Effector memory CD8-positive, alpha-beta T cell (primary cell): ENCODE data around the gene NAA25.
"Not testable (repeated sequence)": the region's sequence is repeated elsewhere in the genome, so short reads cannot be mapped to it uniquely, and the experiment has no call there.

Experiments
- ATAC-seq: fragments of 150-1000 bp; cut with Tn5 transposase; replicated peaks from 2 replicates; pipeline ENCODE4 v1.10.0; 2021; ENCODE audit warnings: mild to moderate bottlenecking, moderate library complexity
- DNase-seq, 3 experiments: peaks; one replicate each; pipeline ENCODE4 v3.0.0; 2021
- H3K27ac Mint-ChIP-seq, 2 donors: one replicate each; pipeline ENCODE4 v1.8.0; 2022; ENCODE audit warnings: mild to moderate bottlenecking in 2 of 2, mixed read lengths in 2 of 2, moderate library complexity in 2 of 2
- H3K27me3 Mint-ChIP-seq, 2 donors: one replicate each; pipeline ENCODE4 v1.8.0; 2022; ENCODE audit warnings: mixed read lengths in 2 of 2
- H3K36me3 Mint-ChIP-seq: one replicate; pipeline ENCODE4 v1.8.0; 2022; ENCODE audit warnings: mild to moderate bottlenecking, moderate library complexity, mixed read lengths; ENCODE audit not compliant: insufficient read depth
- H3K4me1 Mint-ChIP-seq, 2 donors: one replicate each; pipeline ENCODE4 v1.8.0; 2022; ENCODE audit warnings: low read depth in 2 of 2, mixed read lengths in 2 of 2
- H3K4me3 Mint-ChIP-seq, 2 donors: one replicate each; pipeline ENCODE4 v1.8.0; 2022; ENCODE audit warnings: mild to moderate bottlenecking in 2 of 2, mixed read lengths in 2 of 2, moderate library complexity in 2 of 2
- H3K9me3 Mint-ChIP-seq, 2 donors: one replicate each; pipeline ENCODE4 v1.8.0; 2022; ENCODE audit warnings: mixed read lengths in 2 of 2

The NAA25 gene

DNA sequence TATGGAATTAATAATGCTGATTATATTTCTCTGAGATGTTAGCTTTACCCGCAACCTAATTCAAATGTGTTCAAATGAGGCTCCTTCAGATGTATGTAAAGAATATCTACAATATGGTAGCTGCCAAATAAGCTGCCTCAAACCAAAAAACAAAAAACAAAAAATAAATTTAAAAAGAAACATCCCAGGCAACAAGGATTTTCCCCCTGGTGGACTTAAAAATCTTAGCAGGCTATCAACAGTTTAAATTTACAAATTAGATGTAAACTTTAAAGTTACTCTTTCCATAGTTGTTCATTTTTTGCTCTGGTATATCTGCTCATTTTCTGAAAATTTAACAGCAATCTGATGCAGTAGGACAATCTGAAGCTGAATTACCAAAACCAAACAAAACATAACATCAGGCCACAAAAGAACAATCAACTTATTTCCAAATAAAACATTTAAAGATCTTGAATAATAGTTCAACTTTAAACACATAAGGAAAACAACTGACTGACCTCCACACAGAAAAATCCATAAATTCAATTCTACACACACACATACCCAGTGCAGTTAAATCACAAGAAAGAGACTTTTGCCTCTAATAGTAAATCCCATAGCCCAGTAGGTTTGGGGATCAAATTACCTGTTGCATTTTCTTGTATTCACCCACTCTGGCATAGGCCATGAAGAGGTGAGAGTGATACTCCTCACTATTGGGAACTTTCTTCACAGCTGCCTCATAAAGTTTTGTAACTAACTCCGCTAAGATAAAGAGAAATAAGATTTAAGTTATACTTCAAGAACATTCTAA, 21.3 kb downstream of the NAA25 start:
- Mint-ChIP-seq H3K27me3 (no peaks in the 10 kb centered on the region), H3K36me3 (peaks cover 61% of the 10 kb centered on the region), H3K4me3 (no peak overlapping the region), H3K9me3 (no peaks in the 10 kb centered on the region), H3K4me1 (peaks cover 5% of the 10 kb centered on the region in 2 donors), H3K27ac (peak overlapping the region in 1 of 2 donors; percentile 0)
- no peak for DNase-seq
- no peak for ATAC-seq

DNA sequence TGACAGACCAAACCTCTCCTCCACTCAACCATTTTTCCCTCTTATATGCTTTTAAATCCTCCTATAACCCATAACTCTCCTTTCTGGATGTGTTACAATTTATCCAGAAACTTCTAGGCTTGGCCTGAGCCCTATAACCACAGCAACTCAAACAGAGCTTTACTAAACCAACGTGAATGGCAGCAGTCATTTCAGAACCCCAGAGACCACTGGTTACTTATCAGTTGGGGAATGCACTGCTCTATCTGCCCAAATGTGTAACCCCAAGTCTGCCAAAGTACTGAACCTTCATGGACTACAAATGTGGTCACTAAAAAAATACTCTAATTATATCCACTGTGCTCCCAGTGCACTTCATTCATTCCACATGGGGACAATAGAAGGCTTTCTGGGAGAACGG, 42.0 kb downstream of the NAA25 start:
- Mint-ChIP-seq H3K4me1 (no peaks in the 10 kb centered on the region), H3K4me3 (no peak overlapping the region), H3K36me3 (peaks cover 72% of the 10 kb centered on the region), H3K27ac (peak overlapping the region in 1 of 2 donors; percentile 12), H3K9me3 (no peaks in the 10 kb centered on the region), H3K27me3 (no peaks in the 10 kb centered on the region)
- ATAC-seq: no peak
- no peak for DNase-seq

DNA sequence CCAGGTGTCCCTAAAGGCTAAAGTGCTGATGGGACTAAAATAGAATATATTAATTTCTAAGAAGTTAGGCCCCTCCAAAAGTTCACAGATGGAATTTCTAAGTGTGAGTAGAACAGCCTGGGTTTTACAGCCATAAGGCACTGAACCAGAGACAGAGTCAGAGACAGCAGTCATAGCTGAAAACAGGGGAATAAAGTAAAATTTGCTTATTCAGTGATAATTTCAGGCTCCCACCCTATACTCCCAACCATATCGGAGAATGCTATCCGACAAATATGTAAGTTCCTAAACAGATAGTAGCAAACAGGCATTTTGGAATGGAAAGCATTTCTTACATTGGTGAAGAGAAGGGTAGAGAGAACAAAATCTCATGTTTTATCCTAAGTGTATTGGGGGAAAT, 45.3 kb downstream of the NAA25 start:
- DNase-seq (no peak), ATAC-seq (no peak)
- Mint-ChIP-seq H3K9me3 (no peaks in the 10 kb centered on the region), H3K4me1 (no peaks in the 10 kb centered on the region), H3K4me3 (no peak overlapping the region), H3K36me3 (peaks cover 76% of the 10 kb centered on the region), H3K27ac (peak overlapping the region in 1 of 2 donors; percentile 44), H3K27me3 (no peaks in the 10 kb centered on the region)

DNA sequence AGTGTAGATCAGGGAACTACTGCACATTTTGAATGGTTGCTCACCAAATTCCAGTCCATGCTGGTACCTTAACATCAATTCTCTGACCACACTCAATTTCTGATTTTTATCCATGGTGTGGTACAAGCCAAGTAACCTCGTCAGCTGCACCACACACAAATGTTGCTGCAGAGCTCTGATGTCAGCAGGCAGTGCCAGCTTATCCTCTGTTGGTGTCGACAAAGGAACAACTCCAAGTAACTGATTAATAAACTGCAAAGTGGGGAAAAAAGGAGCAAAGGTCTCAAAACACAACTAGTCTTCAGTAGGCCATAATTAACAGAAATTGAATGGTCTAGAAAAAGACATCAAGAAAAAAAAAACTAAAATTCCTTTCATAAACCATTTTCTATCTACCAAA, 47.4 kb downstream of the NAA25 start:
- DNase-seq (no peak), ATAC-seq (no peak)
- Mint-ChIP-seq H3K9me3 (no peaks in the 10 kb centered on the region), H3K36me3 (peaks cover 70% of the 10 kb centered on the region), H3K27ac (no peak overlapping the region), H3K4me1 (no peaks in the 10 kb centered on the region), H3K4me3 (no peak overlapping the region), H3K27me3 (no peaks in the 10 kb centered on the region)

DNA sequence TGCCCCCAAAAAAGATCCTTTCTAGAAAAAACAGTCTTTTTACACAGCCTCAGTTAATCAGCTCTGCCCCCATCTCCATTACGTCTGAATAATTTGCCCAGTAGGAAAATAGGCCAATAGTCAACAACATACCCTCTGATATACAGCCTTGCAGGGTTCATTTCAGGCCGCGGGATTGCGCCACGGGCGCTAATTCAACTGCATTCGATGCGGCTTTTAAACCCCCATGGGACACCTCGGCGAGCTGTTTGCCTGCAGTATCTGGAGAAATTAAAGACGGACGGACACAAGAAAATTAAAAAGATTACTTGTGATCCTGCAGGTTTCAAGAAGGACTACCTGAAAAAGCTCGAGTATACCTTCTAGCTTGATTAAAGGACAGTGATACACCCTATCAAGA, 59.2 kb downstream of the NAA25 start:
- ATAC-seq (no peak), DNase-seq (no peak)
- Mint-ChIP-seq H3K4me1 (peaks cover 0 to 2% of the 10 kb centered on the region in 2 donors), H3K4me3 (no peak overlapping the region), H3K27me3 (no peaks in the 10 kb centered on the region), H3K36me3 (peaks cover 83% of the 10 kb centered on the region), H3K27ac (no peak overlapping the region), H3K9me3 (no peaks in the 10 kb centered on the region)

DNA sequence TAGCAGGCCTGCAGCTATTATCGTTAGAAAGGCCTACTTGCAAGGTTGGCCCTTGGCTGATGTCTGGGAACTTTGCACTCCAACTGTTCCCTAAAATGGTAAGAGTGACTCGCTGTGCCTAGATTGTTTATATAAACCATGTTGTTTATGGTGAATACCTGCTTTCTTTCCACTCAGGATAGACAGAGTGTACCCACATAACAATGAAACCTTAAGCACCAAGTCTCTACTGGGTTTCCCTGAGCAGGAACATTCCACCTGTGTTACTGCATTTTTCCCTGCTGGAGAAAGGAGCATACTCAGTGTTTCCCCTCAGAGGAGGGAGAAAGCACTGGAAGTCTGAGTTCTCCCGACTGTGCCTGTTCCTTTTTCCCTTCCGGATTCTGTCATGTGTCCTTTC, 62.6 kb downstream of the NAA25 start:
- no peak for ATAC-seq
- H3K4me3 Mint-ChIP-seq: no peak overlapping the region
- no peak overlapping the region for H3K27ac Mint-ChIP-seq
- no peak for DNase-seq
- no peaks in the 10 kb centered on the region for H3K27me3 Mint-ChIP-seq
- H3K9me3 Mint-ChIP-seq: no peaks in the 10 kb centered on the region
- H3K4me1 Mint-ChIP-seq: peaks cover 0 to 2% of the 10 kb centered on the region in 2 donors
- peaks cover 84% of the 10 kb centered on the region for H3K36me3 Mint-ChIP-seq

DNA sequence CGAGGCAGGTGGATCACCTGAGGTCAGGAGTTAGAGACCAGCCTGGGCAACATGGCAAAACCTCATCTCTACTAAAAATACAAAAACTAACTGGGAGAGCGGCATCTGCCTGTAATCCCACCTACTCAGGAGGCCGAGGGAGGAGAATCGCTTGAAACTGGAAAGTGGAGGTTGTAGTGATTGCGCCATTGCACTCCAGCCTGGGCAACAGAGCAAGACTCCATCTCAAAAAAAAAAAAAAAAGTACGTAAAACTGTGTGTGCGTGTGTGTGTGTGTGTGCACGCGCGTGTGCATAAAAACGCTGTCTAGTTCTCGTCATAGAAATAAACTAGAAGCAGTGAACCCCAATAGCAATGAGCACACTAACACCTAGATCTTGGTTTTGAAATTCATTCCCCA, 72.0 kb downstream of the NAA25 start:
- H3K9me3 Mint-ChIP-seq, DNase-seq, H3K4me3 Mint-ChIP-seq, ATAC-seq, H3K27me3 Mint-ChIP-seq, H3K4me1 Mint-ChIP-seq: not testable (repeated sequence)
- Mint-ChIP-seq H3K27ac (peak overlapping the region in 1 of 2 donors; percentile 75), H3K36me3 (peaks cover 79% of the 10 kb centered on the region)

DNA sequence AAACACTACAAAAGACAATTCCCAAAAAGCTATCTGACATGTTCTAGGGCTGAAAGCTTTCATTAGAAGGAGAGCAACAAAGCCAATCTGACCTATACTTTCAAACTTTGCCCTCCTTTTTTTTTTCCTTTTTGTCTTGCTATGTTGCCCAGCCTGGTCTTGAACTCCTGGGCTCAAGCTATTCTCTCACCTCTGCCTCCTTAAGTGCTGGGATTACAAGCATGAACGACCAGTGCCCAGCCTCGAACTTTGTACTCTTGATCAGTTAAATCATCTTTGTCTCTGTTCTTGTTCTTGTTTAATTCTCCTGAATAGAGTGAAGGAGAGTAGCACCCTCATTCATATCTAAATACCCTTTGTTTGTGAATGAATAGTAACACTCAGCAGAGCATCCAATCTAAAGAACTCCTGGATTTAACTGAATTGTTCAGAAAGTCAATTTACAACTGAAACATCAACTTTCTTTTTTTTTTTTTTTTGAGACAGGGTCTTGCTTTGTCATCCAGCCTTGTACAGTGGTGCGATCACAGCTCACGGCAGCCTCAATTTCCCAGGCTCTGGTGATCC, 73.3 kb downstream of the NAA25 start:
- H3K27me3 Mint-ChIP-seq: no peaks in the 10 kb centered on the region
- ATAC-seq: no peak
- no peak for DNase-seq
- H3K27ac Mint-ChIP-seq: no peak overlapping the region
- H3K4me1 Mint-ChIP-seq: no peaks in the 10 kb centered on the region
- no peak overlapping the region for H3K4me3 Mint-ChIP-seq
- no peaks in the 10 kb centered on the region for H3K9me3 Mint-ChIP-seq
- H3K36me3 Mint-ChIP-seq: peaks cover 72% of the 10 kb centered on the region

DNA sequence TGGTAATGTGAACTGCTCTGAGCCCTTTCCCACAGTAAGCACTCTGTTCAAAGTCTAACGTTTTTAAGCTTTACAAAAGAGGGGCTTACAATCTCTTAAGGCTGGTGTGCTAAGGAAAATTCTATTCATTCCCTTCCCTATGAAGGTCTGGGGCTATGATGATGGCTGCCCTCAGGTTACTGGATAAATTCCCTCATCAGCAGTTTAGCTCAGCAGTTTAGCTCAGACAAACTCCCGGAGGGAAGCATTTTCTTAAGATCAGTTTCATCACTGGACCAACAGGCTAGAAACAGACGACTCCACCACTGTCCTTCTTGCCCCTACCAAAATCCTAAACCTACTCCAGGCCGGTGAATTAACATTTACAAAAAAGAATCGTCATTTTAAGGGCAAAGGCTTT, 76.3 kb downstream of the NAA25 start:
- H3K27ac Mint-ChIP-seq: peak overlapping the region in 1 of 2 donors; percentile 24
- no peaks in the 10 kb centered on the region for H3K9me3 Mint-ChIP-seq
- peaks cover 0 to 3% of the 10 kb centered on the region in 2 donors for H3K4me1 Mint-ChIP-seq
- DNase-seq (no peak), ATAC-seq (no peak)
- H3K27me3 Mint-ChIP-seq: no peaks in the 10 kb centered on the region
- H3K36me3 Mint-ChIP-seq: peaks cover 52% of the 10 kb centered on the region
- no peak overlapping the region for H3K4me3 Mint-ChIP-seq

DNA sequence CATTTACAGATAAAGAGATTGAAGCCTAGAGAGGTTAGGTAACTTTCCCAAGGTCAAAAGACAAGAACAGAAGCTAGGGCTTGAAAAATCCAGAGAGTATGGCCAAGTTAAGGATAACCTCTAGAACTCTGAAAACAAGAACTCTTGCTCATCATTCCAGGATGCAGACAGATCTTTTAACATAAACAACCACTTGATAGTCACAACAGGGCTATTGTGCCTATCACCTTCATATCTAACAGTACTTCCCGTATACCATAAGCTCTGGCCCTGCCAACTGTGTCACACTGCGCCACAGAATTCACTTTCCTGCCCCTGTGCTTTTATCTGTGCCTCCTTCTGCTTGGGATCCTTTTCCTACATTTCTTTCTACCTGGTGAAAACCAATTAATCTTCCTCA, 77.1 kb downstream of the NAA25 start:
- no peak overlapping the region for H3K4me3 Mint-ChIP-seq
- H3K36me3 Mint-ChIP-seq: peaks cover 46% of the 10 kb centered on the region
- H3K27me3 Mint-ChIP-seq: no peaks in the 10 kb centered on the region
- ATAC-seq: no peak
- peaks cover 0 to 7% of the 10 kb centered on the region in 2 donors for H3K4me1 Mint-ChIP-seq
- H3K27ac Mint-ChIP-seq: peak overlapping the region; percentile 24 to 64
- no peaks in the 10 kb centered on the region for H3K9me3 Mint-ChIP-seq
- DNase-seq: no peak

DNA sequence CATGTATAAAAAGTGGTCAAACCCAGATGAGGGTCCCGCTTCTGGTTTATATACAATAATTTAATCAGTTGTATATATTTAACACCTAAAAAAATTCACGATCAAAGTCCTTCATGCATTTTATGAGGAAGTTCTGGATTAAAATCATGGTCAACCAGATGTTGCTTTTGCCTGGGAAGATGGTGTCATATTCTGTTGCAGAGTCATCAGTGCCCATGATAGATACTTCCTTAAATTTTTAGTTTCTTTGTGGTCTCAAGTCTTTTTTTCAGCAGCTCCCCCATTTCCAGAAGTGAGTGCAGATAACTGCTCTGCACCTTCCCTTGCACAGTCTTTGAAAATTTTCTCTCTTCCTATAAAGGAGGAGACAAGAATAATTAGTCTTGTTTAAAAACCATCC, 79.3 kb downstream of the NAA25 start:
- Mint-ChIP-seq H3K27ac (peak overlapping the region in 1 of 2 donors; percentile 16), H3K9me3 (no peaks in the 10 kb centered on the region), H3K4me3 (no peak overlapping the region), H3K4me1 (peaks cover 4 to 14% of the 10 kb centered on the region in 2 donors), H3K36me3 (peaks cover 31% of the 10 kb centered on the region), H3K27me3 (no peaks in the 10 kb centered on the region)
- ATAC-seq: no peak
- no peak for DNase-seq

DNA sequence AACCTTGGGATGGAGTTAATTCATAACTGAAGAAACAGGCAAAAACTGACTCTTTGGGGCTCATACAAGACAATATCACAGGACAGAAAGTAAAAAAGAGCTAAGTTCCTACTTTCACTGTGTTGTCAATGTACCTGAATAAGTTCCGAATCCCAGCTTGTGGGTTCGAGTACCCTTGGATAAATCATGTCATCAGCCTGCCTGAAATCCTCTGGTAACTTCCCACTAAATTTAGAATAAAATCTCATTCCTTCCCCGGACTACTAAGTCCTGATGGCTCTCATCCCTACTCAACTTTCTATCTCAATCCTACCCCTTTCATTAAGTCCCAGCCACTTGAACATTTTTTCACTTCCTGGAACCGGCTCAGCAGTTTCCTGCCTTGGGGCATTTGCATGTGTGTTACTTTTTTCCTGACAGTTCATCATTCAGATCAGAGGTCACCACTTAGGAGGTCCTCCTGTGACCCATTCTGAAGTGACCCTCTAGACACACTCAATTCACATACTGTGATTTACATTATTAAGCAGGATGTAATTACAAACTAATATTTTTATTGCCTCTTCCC, 82.7 kb downstream of the NAA25 start:
- H3K27me3 Mint-ChIP-seq: no peaks in the 10 kb centered on the region
- H3K9me3 Mint-ChIP-seq: no peaks in the 10 kb centered on the region
- H3K27ac Mint-ChIP-seq: peak overlapping the region; percentile 18 to 87
- peaks cover 41% of the 10 kb centered on the region for H3K36me3 Mint-ChIP-seq
- no peak for ATAC-seq
- H3K4me1 Mint-ChIP-seq: peaks cover 13 to 21% of the 10 kb centered on the region in 2 donors
- H3K4me3 Mint-ChIP-seq: no peak overlapping the region
- DNase-seq: no peak

DNA sequence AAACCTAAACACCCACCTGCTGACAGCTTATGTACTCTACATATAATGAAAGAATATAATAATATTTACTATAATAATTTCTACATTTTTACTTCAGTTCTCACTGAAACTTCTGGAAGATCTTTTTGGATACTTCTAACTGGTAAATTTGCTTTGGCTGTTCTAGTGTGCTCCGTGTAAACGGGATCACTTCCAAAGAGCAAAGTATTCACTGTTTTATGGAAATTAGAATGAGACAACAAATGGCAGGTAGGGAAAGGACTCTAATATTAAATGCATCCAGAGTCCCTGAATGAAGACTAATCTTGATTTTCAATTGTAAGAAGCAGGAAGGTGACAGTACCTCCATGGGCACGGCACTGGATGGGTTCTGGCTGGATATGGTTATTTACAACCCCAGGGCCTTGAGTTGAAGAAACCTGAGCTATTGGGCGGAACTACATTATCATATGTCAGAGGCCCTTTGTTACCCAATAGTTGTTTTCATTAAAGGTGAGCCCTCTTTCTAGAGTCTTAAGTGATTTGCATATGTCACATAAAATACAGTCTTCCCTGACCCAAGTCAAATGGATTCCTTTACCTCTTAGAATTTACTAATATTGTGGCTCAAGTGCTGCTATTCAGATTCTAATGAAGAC, 84.7 kb downstream of the NAA25 start:
- ATAC-seq: no peak
- H3K27ac Mint-ChIP-seq: peak overlapping the region in 1 of 2 donors; percentile 49
- H3K27me3 Mint-ChIP-seq: no peaks in the 10 kb centered on the region
- H3K9me3 Mint-ChIP-seq: no peaks in the 10 kb centered on the region
- H3K4me1 Mint-ChIP-seq: peaks cover 13 to 33% of the 10 kb centered on the region in 2 donors
- no peak for DNase-seq
- H3K36me3 Mint-ChIP-seq: peaks cover 36% of the 10 kb centered on the region
- no peak overlapping the region for H3K4me3 Mint-ChIP-seq
